Nephron (organoid): ENCODE measurements around the gene SRRM3.

Experiments used
- H3K27ac Mint-ChIP-seq, 3 experiments: 2 replicates each; pipeline ENCODE4 v1.8.0; 2020; ENCODE audit warnings: mixed read lengths in 3 of 3, mild to moderate bottlenecking in 2 of 3, moderate library complexity in 1 of 3
- H3K27me3 Mint-ChIP-seq: 2 replicates; pipeline ENCODE4 v1.8.0; 2021; ENCODE audit warnings: low read depth, mild to moderate bottlenecking, moderate library complexity, mixed read lengths
- H3K36me3 Mint-ChIP-seq: 2 replicates; pipeline ENCODE4 v1.8.0; 2020; ENCODE audit warnings: low read depth, mixed read lengths
- H3K4me1 Mint-ChIP-seq: 2 replicates; pipeline ENCODE4 v1.8.0; 2020; ENCODE audit warnings: mixed read lengths
- H3K4me3 Mint-ChIP-seq, 3 experiments: 2 replicates each; pipeline ENCODE4 v1.8.0; 2020; ENCODE audit warnings: mild to moderate bottlenecking in 3 of 3, mixed read lengths in 3 of 3, moderate library complexity in 2 of 3
- H3K9me3 Mint-ChIP-seq: 2 replicates; pipeline ENCODE4 v1.8.0; 2020; ENCODE audit warnings: mixed read lengths
- TF ChIP-seq, protein P1 (sequence below), 3 experiments: fragments of 200-600 bp; sonication (generic); IDR thresholded peaks; one replicate each; pipeline ENCODE4 v1.5.0; 2021; ENCODE audit warnings: antibody characterized with exemption in 3 of 3; ENCODE audit not compliant: unreplicated experiment in 3 of 3

The SRRM3 gene

DNA sequence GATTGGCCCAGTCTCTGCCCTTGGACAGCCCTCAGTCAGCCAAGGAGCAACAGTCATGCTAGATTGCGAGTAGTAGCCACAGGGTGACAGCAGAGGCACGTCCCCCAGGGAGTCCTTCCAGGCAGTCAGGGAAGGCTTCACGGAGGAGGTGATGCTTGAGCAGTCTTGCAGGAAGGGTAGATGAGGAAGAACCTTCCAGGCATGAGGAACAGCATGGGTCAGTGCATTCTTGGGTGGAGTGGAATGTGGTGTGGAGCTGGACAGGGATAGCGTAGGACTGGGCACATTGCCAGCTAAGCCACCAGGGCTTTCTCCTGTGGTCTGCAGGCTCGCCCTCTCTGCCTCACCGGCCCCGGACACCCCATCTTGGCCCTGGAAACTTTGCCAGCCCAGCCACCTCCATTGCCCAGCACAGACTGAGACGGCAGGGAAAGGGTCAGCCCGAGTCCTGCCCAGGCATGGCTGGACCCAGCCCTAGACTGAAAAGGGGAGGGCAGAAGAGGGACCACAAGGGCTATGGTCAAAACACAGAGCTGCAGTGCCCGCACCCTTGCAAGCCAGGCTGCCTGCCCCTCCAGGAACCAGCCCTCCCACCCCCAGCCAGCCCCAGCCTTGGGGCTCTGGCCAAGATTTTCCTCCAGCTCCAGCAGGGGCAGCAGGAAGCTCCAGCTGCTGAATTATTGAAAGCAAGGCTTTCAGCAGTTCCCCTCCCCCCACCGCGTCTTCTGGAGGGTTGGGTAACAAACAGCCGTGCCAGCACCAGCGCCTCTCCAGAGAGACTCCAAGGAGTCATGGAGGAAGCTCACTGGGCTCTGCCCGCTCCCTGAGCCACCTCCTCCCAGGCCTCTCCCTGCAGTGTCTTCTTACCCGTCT lies 18.7 kb downstream of the SRRM3 start:
- H3K4me3 Mint-ChIP-seq: no peak overlapping the region
- H3K4me1 Mint-ChIP-seq: peaks cover 5% of the 10 kb centered on the region
- TF ChIP-seq, protein P1, sequence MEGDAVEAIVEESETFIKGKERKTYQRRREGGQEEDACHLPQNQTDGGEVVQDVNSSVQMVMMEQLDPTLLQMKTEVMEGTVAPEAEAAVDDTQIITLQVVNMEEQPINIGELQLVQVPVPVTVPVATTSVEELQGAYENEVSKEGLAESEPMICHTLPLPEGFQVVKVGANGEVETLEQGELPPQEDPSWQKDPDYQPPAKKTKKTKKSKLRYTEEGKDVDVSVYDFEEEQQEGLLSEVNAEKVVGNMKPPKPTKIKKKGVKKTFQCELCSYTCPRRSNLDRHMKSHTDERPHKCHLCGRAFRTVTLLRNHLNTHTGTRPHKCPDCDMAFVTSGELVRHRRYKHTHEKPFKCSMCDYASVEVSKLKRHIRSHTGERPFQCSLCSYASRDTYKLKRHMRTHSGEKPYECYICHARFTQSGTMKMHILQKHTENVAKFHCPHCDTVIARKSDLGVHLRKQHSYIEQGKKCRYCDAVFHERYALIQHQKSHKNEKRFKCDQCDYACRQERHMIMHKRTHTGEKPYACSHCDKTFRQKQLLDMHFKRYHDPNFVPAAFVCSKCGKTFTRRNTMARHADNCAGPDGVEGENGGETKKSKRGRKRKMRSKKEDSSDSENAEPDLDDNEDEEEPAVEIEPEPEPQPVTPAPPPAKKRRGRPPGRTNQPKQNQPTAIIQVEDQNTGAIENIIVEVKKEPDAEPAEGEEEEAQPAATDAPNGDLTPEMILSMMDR (IDR thresholded peaks at IDR 0.05; ENCODE audit: unreplicated experiment in 3 of 3): no peak
- peaks cover 3% of the 10 kb centered on the region for H3K9me3 Mint-ChIP-seq
- no peak overlapping the region for H3K27ac Mint-ChIP-seq
- H3K27me3 Mint-ChIP-seq: peaks cover 55% of the 10 kb centered on the region
- H3K36me3 Mint-ChIP-seq: no peaks in the 10 kb centered on the region

GRCh38 chr7:76222333-76222732 lies 20.6 kb downstream of the SRRM3 start:
- Mint-ChIP-seq H3K4me3 (no peak overlapping the region), H3K27ac (no peak overlapping the region), H3K4me1 (peaks cover 5% of the 10 kb centered on the region), H3K36me3 (no peaks in the 10 kb centered on the region), H3K9me3 (peaks cover 3% of the 10 kb centered on the region), H3K27me3 (peaks cover 53% of the 10 kb centered on the region)
- TF ChIP-seq, protein P1 (IDR thresholded peaks at IDR 0.05; ENCODE audit: unreplicated experiment in 3 of 3): no peak

GRCh38 chr7:76222839-76223238 lies 21.1 kb downstream of the SRRM3 start:
- Mint-ChIP-seq H3K27me3 (peaks cover 52% of the 10 kb centered on the region), H3K36me3 (no peaks in the 10 kb centered on the region), H3K9me3 (peaks cover 3% of the 10 kb centered on the region), H3K27ac (no peak overlapping the region), H3K4me1 (peaks cover 5% of the 10 kb centered on the region), H3K4me3 (no peak overlapping the region)
- TF ChIP-seq, protein P1 (IDR thresholded peaks at IDR 0.05; ENCODE audit: unreplicated experiment in 3 of 3): no peak

GRCh38 chr7:76223286-76223972 lies 21.7 kb downstream of the SRRM3 start:
- H3K36me3 Mint-ChIP-seq: no peaks in the 10 kb centered on the region
- H3K4me1 Mint-ChIP-seq: peaks cover 5% of the 10 kb centered on the region
- peaks cover 51% of the 10 kb centered on the region for H3K27me3 Mint-ChIP-seq
- TF ChIP-seq, protein P1 (IDR thresholded peaks at IDR 0.05; ENCODE audit: unreplicated experiment in 3 of 3): no peak
- H3K27ac Mint-ChIP-seq: no peak overlapping the region
- no peak overlapping the region for H3K4me3 Mint-ChIP-seq
- H3K9me3 Mint-ChIP-seq: peaks cover 3% of the 10 kb centered on the region

DNA sequence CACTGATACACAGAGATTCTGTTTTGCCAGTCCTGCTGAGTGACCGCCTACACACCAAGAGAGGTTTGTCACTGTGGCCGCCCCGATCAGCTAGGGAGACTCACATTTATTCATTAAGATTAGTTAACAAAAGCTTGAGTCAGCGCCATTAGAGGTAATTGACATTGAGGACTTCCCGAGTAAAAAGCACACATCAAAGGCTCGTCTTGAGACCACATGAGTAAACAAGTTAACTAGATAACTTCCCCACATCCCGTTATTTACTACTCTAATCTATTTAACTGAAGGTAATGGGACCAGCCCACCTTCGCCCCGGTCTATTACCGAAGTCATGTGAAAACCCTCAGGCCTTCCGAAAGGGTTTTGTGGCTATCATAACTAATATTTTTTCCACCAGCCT lies 23.0 kb downstream of the SRRM3 start:
- TF ChIP-seq, protein P1 (IDR thresholded peaks at IDR 0.05; ENCODE audit: unreplicated experiment in 3 of 3): no peak
- H3K9me3 Mint-ChIP-seq: peaks cover 3% of the 10 kb centered on the region
- H3K4me3 Mint-ChIP-seq: no peak overlapping the region
- peaks cover 5% of the 10 kb centered on the region for H3K4me1 Mint-ChIP-seq
- H3K36me3 Mint-ChIP-seq: no peaks in the 10 kb centered on the region
- no peak overlapping the region for H3K27ac Mint-ChIP-seq
- peaks cover 53% of the 10 kb centered on the region for H3K27me3 Mint-ChIP-seq
